ENCODE measurements around the gene ZNF609. TPM values are rescaled to one million over a fixed set of nuclear protein-coding genes. Genes with fewer than 3 reads are reported as not detected.
A peak's percentile ranks its signal among the peaks of the same experiment; 100 is the strongest.

ZNF609 gene
- total and polyA plus RNA-seq, 2 of the 13 experiments (the other 11 are each of a cell fraction or from before 2014, with no cell fraction given): 8.9 to 9.9 TPM

DNA sequence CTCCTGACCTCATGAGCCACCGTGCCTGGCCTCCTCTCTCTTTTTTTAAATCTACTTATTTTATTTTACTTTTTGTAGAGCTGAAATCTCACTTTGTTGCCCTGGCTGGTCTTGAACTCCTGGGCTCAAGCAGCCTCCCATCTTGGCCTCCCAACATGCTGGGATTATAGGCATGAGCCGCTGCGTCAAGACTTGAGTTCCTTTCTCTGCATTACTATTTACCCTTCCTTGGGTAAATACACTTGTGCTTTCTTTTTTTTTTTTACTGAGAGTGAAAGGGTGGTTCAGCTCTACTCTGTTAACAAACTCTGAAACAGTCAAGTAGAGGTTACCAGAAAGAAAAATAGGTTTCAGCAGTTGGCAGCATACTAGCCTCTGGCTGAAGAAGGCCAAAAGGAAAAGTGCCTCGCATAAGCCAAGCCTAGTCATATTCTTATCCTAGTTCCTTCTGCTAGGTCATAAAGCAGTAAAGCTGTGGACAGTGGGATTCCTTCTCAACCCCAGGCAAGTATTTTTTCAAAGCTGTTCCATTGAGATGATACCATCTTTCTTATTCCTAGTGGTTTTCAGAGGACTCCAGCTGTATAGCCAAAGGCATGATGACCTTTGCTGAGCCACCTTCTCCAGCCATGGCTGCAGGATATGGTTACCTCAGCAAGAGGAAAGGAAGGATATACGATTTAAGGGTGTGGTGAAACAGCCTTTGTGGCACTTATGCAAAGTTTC is 179.9 kb downstream of the ZNF609 start (continued):
- TF ChIP-seq ZBTB33 (CRISPR knock-in tag; IDR thresholded peaks at IDR 0.05) (0 out of 2 replicates have a peak, but pooled peaks have one; percentile 18), ZNF747 (CRISPR knock-in tag; IDR thresholded peaks at IDR 0.05; ENCODE audit: borderline replicate concordance) (no peak), FOXK1 (CRISPR knock-in tag; IDR thresholded peaks at IDR 0.05; ENCODE audit: borderline replicate concordance, low read depth) (0 out of 2 replicates have a peak, but pooled peaks have one; percentile 24), HOXA3 (CRISPR knock-in tag; IDR thresholded peaks at IDR 0.05) (0 out of 2 replicates have a peak, but pooled peaks have one; percentile 22), PBX2 (CRISPR knock-in tag; IDR thresholded peaks at IDR 0.05) (no peak), ATF1 (CRISPR knock-in tag; IDR thresholded peaks at IDR 0.05) (no peak), EP300 (IDR thresholded peaks at IDR 0.05; ENCODE audit: low read depth in 2 of 2, low read length in 2 of 2) (peak in 1 of 2 experiments; percentile 28; a peak in 1 of 4 replicates), EP300 (CRISPR knock-in tag; IDR thresholded peaks at IDR 0.05; ENCODE audit: borderline replicate concordance) (no peak), SATB2 (CRISPR knock-in tag; IDR thresholded peaks at IDR 0.05) (no peak), ZNF570 (CRISPR knock-in tag; IDR thresholded peaks at IDR 0.05; ENCODE audit: borderline replicate concordance) (no peak), ZGPAT (CRISPR knock-in tag; IDR thresholded peaks at IDR 0.05) (peak; percentile 56; the same call in 1 of the 2 replicates), BCL6 (CRISPR knock-in tag; IDR thresholded peaks at IDR 0.05) (0 out of 2 replicates have a peak, but pooled peaks have one; percentile 29), ZFP62 (CRISPR knock-in tag; IDR thresholded peaks at IDR 0.05) (no peak)
- TF ChIP-seq, protein P1, sequence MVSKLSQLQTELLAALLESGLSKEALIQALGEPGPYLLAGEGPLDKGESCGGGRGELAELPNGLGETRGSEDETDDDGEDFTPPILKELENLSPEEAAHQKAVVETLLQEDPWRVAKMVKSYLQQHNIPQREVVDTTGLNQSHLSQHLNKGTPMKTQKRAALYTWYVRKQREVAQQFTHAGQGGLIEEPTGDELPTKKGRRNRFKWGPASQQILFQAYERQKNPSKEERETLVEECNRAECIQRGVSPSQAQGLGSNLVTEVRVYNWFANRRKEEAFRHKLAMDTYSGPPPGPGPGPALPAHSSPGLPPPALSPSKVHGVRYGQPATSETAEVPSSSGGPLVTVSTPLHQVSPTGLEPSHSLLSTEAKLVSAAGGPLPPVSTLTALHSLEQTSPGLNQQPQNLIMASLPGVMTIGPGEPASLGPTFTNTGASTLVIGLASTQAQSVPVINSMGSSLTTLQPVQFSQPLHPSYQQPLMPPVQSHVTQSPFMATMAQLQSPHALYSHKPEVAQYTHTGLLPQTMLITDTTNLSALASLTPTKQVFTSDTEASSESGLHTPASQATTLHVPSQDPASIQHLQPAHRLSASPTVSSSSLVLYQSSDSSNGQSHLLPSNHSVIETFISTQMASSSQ (IDR thresholded peaks at IDR 0.05; ENCODE audit: low read depth): 0 out of 2 replicates have a peak, but pooled peaks have one; percentile 26
- TF ChIP-seq, protein P1 (CRISPR knock-in tag; IDR thresholded peaks at IDR 0.05; ENCODE audit: borderline replicate concordance): no peak
- TF ChIP-seq, protein P2, sequence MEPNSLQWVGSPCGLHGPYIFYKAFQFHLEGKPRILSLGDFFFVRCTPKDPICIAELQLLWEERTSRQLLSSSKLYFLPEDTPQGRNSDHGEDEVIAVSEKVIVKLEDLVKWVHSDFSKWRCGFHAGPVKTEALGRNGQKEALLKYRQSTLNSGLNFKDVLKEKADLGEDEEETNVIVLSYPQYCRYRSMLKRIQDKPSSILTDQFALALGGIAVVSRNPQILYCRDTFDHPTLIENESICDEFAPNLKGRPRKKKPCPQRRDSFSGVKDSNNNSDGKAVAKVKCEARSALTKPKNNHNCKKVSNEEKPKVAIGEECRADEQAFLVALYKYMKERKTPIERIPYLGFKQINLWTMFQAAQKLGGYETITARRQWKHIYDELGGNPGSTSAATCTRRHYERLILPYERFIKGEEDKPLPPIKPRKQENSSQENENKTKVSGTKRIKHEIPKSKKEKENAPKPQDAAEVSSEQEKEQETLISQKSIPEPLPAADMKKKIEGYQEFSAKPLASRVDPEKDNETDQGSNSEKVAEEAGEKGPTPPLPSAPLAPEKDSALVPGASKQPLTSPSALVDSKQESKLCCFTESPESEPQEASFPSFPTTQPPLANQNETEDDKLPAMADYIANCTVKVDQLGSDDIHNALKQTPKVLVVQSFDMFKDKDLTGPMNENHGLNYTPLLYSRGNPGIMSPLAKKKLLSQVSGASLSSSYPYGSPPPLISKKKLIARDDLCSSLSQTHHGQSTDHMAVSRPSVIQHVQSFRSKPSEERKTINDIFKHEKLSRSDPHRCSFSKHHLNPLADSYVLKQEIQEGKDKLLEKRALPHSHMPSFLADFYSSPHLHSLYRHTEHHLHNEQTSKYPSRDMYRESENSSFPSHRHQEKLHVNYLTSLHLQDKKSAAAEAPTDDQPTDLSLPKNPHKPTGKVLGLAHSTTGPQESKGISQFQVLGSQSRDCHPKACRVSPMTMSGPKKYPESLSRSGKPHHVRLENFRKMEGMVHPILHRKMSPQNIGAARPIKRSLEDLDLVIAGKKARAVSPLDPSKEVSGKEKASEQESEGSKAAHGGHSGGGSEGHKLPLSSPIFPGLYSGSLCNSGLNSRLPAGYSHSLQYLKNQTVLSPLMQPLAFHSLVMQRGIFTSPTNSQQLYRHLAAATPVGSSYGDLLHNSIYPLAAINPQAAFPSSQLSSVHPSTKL (CRISPR knock-in tag; IDR thresholded peaks at IDR 0.05): peak; percentile 85
